NOMO-1 (cell line): ENCODE results near the gene MEIS3.
"Not testable (repeated sequence)": the region's sequence is repeated elsewhere in the genome, so short reads cannot be mapped to it uniquely, and the experiment has no call there.

Experiments used
- DNase-seq, 2 experiments: peaks; one replicate each; lab custom pipeline; 2025; ENCODE audit not compliant: unreplicated experiment in 2 of 2; lab: John Stamatoyannopoulos, UW

The MEIS3 gene

DNA sequence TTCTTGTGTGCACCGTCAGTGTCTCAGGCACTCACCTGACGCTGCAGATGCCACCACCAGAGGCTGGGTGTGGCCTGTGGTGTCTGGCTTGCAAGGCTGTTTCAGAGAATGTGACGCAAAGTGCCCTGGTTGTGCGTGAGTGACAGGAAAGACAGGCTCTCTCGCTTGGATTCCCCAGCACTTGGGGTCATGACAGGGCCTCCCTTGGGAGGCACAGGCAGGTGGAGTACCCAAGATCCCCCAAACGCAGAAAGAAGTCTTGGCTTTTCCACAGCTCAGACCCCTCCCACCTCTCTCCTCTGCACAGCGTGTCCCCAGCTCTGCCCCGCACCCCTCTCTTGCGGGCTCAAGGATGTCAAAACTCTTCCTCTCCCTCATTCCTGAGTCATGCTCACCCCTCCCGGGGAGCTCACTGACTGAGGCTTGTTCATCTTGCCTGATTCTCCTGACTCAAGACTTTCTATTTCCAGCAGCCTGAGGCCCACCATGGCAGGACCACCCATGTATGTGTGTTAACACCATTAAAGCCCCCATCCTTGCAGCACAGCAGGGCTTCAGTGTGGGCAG is 49.2 kb downstream of the MEIS3 start:
- DNase-seq: peak; percentile 78 to 88

DNA sequence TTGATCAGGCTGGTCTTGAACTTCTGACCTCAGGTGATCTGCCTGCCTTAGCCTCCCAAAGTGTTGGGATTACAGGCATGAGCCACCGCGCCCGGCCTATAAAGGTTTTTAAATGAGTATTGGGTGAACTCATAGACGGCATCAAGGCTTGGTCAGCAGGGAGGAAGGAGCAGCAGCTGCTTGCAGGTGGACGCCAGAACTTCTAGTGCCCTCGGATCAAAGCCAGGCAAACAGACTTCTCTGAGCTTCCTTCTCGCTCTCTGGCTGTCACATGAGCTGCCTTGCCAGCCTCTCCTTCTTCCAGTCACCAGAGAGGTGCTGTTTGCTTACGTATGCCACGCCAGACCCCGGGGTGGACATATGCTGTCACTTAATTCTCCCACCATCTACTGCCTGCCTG is 53.9 kb downstream of the MEIS3 start:
- not testable (repeated sequence) for DNase-seq

DNA sequence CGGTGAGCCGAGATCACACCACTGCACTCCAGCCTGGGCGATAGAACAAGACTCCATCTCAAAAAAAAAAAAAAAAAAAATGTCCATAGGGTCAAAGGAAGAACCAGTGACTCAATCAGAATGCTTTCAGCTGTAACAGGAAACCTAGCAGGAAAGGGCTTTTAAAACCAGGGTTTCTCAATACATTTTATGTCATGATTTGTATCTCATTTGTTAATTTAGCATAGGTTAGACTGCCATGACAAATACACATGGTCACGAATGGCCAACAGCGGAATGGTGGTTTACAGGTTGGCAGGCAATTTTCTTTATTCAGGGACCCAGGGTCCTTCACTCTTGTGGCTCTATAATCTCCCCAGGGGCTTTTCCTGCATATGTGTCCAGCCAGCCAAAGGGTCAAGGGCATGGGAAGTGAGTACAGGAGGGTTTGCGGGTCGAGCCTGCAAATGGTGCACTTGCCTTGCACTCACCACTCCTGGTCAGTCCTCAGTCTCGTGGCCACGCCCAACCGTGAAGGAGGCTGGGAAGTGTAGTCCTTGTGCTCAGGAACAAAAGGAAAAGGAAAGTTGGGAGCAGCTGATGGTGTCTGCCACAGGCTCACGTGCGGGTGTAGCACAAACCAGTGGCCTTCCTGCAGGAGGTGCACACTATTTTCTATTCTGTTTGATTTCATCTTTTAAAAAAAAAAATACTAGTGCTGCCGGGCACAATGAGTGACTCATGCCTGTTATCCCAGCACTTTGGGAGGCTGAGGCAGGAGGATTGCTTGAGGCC is 55.4 kb downstream of the MEIS3 start:
- DNase-seq: peak in 1 of 2 experiments; percentile 68

DNA sequence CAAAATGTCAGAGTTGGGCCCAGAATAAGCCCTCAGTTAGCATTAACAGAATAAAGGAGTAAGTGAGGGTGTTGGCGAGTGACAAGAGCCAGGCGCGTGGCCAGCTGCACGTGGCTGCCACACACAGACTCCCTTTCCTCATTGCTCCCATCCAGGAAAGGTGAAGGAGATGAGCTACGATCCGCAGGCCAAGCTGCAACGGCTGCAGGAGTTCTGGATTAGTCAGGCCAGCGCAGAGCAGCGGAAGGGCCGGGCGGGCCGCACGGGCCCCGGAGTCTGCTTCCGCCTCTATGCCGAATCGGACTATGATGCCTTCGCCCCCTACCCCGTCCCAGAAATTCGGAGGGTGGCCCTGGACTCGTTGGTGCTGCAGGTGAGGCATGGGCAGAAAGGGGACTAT is 57.0 kb downstream of the MEIS3 start:
- DNase-seq: no peak

DNA sequence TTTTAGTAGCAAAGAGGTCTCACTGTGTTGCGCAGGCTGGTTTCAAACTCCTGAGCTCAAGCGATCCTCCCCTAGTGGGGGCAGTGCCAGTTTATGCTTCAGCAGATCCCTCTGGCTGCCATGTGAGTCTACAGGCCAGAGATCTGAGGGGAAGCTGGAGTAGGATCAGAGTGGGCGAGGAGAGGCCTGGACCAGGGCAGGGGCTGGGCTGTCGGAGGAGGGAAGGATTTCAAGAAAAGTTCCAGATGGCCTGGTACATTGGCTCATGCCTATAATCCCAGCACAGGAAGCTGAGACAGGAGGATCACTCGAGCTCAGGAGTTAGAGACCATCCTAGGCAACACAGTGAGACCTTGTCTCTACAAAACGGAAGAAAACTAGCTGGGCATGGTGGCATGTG is 60.4 kb downstream of the MEIS3 start:
- no peak for DNase-seq

DNA sequence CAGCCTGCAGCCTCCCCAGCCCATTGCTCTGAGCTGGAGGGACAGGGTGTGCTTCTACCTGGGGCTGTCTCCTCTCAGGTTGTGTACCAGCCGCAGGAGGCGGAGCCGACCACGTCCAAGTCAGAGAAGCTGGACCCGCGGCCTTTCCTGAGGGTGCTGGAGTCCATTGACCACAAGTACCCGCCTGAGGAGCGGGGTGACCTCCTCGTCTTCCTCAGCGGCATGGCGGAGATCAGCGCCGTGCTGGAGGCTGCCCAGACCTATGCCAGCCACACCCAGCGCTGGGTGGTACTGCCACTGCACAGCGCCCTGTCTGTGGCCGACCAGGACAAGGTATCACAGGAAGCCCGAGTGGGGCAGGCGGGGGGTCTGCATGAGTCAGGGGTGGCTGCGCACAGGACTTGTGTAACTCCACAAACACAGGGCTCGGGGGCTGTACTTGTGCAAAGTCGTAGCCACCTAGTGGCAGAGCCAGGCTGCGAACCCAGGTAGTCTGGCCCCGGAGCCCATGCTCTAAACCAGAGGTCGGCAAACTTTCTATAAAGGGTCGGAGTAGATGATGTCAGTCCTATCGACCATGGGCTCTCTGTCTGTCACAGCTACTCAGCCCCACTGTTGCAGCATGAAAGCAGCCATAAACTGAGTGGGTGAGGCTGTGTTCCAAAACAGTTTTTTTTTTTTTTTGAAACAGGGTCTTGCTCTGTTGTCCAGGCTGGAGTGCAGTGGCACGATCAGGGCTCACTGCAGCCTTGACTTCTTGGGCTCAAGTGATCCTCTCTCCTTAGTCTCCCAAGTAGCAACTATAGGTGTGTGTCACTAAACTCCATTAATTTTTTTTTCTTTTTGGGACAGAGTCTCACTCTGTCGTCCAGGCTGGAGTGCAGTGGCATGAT is 61.3 kb downstream of the MEIS3 start:
- no peak for DNase-seq

DNA sequence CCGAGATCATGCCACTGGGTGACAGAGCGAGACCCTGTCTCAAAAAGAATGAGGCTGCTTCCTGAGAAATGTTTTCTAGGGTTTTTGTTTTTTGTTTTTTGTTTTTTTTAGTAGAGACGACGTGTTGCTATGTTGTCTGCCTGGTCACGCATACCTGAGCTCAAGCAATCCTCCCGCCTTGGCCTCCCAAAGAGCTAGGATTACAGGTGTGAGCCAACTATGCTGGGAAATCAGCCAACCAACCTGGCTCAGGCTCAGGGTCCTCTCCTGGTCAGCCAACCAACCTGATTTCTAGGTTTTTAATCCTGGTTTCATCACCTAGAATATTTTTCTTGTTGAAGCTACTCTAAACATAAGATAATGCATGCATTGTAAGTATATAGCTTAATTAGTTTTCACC is 62.4 kb downstream of the MEIS3 start:
- no peak for DNase-seq

DNA sequence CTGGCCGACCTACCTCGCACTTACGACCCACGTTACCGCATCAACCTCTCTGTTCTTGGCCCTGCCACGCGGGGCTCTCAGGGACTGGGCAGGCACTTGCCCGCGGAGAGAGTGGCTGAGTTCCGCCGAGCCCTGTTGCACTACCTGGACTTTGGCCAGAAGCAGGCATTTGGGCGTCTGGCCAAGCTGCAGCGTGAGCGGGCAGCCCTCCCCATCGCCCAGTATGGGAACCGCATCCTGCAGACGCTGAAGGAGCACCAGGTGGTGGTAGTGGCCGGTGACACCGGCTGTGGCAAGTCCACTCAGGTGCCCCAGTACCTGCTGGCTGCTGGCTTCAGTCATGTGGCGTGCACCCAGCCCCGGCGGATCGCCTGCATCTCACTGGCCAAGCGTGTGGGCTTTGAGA is 66.0 kb downstream of the MEIS3 start:
- no peak for DNase-seq
